ENCODE results near the gene TANC1. TPM values are rescaled to one million over a fixed set of nuclear protein-coding genes. Genes with fewer than 3 reads are reported as not detected.
A peak's percentile ranks its signal among the peaks of the same experiment; 100 is the strongest.

The TANC1 gene
- total and polyA plus RNA-seq, 9 donors = 14.3 to 25.2 (median 20.1) TPM

DNA sequence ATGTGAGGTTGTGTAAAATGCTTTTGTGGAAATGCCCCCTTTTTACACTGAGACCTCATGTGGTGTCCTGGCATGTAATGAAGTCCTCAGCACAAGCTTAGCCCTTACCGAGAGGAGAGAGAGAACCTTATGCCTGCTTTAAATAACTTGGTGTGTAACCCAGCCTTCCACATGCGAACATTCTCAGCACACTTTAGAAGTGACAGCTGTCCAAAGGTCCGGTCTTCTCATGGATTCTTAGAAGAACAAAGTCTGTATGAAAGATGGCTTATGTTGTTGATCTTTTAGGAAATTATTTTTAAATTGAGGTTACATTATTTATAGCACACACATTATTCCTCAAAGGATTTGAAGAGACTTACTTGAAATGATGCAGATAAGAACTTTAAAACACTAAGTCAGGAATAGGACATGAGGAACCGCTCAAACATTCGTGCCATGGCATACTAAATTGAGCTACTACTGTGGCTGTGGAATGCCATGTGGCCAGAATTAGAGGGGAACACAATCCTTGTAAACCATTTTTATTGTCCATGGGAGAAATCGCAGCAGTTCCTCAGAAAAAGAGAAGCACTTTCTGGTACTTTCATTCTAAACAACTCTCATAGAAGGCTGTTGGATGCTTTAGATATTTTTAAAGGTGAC, 238.4 kb downstream of the TANC1 start:
- Histone ChIP-seq H3K36me3 (ENCODE audit: control insufficient read depth, insufficient read depth, low read length) (peaks cover 15% of the 10 kb centered on the region), H3K4me1 (ENCODE audit: control insufficient read depth, insufficient read depth, low read length) (peaks cover 53% of the 10 kb centered on the region), H3K4me3 (ENCODE audit: low read length) (no peak overlapping the region), H3K9me3 (replicated peaks; ENCODE audit: control insufficient read depth, low read depth, low read length) (no peaks in the 10 kb centered on the region), H3K27me3 (ENCODE audit: control insufficient read depth, insufficient read depth, low read length) (no peaks in the 10 kb centered on the region), H3K27ac (ENCODE audit: low read length) (peak overlapping the region; percentile 81)
- WGBS (ENCODE audit: insufficient coverage) = 94% methylated on average over 2 of the region's 6 CpGs
- peak; percentile 72 for DNase-seq

DNA sequence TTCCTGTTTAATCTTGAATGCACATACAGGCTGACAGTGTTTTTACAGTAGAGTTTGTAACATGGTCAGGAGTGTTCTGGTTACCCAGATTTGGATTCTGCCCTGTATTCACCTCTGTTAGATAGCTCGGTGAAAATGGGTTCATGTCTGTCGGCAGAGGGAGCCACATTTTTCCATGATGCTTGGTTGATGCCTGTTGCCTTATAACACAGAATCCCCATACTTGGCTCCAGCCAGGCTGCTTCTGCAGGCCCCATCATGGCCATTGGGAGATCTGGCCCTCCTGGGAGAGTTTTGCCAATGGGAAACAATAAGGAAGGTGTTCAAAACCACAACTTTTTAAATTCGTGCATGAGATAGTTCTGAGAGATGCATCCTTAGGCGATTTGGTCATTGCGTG, 240.0 kb downstream of the TANC1 start:
- Histone ChIP-seq H3K9me3 (replicated peaks; ENCODE audit: control insufficient read depth, low read depth, low read length) (no peaks in the 10 kb centered on the region), H3K4me1 (ENCODE audit: control insufficient read depth, insufficient read depth, low read length) (peaks cover 41% of the 10 kb centered on the region), H3K4me3 (ENCODE audit: low read length) (no peak overlapping the region), H3K36me3 (ENCODE audit: control insufficient read depth, insufficient read depth, low read length) (peaks cover 18% of the 10 kb centered on the region), H3K27me3 (ENCODE audit: control insufficient read depth, insufficient read depth, low read length) (no peaks in the 10 kb centered on the region), H3K27ac (ENCODE audit: low read length) (no peak overlapping the region)
- DNase-seq = no peak
- 82% methylated on average over 2 of the region's 5 CpGs for WGBS (ENCODE audit: insufficient coverage)

DNA sequence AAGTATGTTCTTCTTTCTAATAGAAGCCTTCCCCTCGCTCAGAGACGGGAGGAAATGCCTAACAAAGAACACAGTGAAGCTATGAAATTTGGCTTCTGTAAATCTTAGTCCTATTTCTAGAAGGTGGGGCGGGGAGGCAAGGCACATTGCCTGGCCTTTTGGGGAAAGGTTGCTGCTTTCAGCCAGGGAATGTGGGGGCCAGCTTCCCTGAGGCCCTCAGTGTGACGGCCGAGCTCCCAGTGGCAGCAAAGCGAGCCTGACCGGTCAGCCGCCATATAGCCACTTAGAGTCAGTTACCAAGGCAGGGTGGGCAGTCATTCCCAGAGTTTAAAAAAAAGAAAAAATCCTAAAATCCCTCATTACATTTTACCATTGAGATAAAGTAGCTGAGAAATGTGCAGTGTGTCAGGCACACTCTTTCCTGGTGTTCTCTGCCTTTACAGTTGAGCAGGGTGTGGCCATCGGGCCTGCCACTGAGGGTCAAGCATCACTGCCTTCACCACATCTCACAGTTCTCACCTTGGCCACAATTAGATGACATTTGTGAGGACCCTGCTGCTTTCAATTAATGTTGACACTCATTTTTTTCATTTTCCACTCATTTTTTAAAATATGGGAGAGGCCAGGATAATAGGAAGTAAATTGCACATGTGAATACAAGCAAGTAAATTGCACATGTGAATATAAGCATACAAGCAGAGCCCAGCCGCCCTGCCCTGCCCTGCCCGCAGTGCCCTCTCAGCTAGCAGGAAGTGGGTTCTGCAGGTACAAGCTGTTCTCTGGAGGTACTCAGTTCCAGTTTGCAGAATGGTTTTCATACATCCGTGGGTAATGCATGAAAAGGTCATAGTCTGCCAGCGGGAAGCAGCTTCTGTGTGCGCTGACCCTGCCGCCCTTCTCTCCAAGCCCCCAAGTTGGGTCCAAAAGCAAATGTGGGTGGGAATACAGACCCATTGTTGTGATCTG, 241.2 kb downstream of the TANC1 start:
- no peak for DNase-seq
- H3K9me3 ChIP-seq (replicated peaks; ENCODE audit: control insufficient read depth, low read depth, low read length) = no peaks in the 10 kb centered on the region
- H3K27ac ChIP-seq (ENCODE audit: low read length) = peak overlapping the region; percentile 10
- H3K4me3 ChIP-seq (ENCODE audit: low read length) = no peak overlapping the region
- no peaks in the 10 kb centered on the region for H3K27me3 ChIP-seq (ENCODE audit: control insufficient read depth, insufficient read depth, low read length)
- peaks cover 20% of the 10 kb centered on the region for H3K36me3 ChIP-seq (ENCODE audit: control insufficient read depth, insufficient read depth, low read length)
- H3K4me1 ChIP-seq (ENCODE audit: control insufficient read depth, insufficient read depth, low read length) = peaks cover 38% of the 10 kb centered on the region
- 69% methylated on average over 7 of the region's 15 CpGs for WGBS (ENCODE audit: insufficient coverage)

DNA sequence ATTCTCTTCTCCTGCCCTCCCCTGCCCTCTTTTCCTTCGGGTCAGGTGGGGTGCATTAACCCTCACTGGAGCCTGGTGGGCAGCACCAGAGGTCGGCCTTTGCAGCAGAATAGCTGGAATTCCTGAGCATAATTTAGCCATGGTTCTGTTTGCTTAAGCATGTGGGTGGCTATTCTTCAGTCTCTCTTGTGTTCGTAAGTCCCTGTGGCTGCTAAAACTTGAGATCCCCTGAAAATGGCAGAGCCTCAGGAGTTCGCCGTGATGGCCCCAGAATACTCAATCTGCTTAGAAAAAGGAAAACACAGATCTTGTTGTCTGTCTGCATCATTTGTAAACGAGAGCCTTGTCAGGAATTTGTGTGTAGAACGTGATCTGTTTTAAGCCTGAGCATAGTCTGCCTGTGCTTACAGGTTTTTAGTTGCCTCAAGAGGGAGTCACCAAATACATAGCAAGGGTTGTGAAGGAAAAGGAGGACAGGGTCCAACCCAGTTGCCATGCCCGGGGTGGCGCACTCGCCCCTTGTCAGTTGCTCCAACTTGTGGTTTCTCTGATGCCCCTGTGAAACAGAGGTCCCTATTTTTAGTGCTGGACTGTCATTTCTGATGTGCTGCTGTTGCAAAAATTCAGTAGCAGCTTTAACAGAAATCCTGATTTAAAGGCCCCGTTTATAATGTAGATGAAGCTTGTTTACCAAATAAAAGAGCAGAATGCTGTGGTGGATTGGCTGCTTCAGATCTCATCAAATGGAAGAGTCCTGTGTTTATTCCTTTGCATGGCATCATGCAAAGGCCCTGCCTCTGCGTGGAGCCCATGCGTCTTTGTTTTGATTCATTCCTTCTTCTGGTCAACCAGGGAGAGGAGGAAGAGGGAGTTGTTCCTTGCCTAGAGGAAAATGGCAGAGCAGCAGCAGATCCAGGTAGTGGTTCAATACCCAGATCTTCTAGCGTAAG, 243.3 kb downstream of the TANC1 start:
- Histone ChIP-seq H3K4me3 (ENCODE audit: low read length) (no peak overlapping the region), H3K27me3 (ENCODE audit: control insufficient read depth, insufficient read depth, low read length) (no peaks in the 10 kb centered on the region), H3K9me3 (replicated peaks; ENCODE audit: control insufficient read depth, low read depth, low read length) (no peaks in the 10 kb centered on the region), H3K4me1 (ENCODE audit: control insufficient read depth, insufficient read depth, low read length) (peaks cover 23% of the 10 kb centered on the region), H3K27ac (ENCODE audit: low read length) (peak overlapping the region; percentile 9), H3K36me3 (ENCODE audit: control insufficient read depth, insufficient read depth, low read length) (peaks cover 23% of the 10 kb centered on the region)
- no peak for DNase-seq
- 56% methylated on average over 10 of the region's 14 CpGs for WGBS (ENCODE audit: insufficient coverage)

DNA sequence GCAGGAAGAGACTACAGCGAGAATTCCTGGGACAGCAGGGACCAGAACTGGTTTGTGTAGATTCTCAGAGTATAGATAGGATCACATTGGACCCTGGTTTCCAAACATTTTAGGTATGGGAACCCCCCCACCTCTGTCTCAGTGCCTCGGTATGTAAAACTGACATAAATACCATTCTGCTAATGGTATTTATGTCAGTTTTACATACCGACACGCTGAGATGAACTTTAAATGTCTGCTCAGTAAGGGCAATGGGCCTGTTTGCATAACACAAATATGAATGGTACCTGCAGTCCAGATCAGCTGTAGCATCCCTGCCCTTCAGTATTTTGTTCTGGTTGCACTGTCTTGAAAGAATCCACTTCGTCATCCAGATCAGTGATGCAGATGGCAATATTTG, 244.9 kb downstream of the TANC1 start:
- no CpG with 5 or more reads among the region's 5 CpGs for WGBS (ENCODE audit: insufficient coverage)
- Histone ChIP-seq H3K4me1 (ENCODE audit: control insufficient read depth, insufficient read depth, low read length) (peaks cover 22% of the 10 kb centered on the region), H3K36me3 (ENCODE audit: control insufficient read depth, insufficient read depth, low read length) (peaks cover 36% of the 10 kb centered on the region), H3K4me3 (ENCODE audit: low read length) (no peak overlapping the region), H3K27ac (ENCODE audit: low read length) (no peak overlapping the region), H3K9me3 (replicated peaks; ENCODE audit: control insufficient read depth, low read depth, low read length) (peaks cover 4% of the 10 kb centered on the region), H3K27me3 (ENCODE audit: control insufficient read depth, insufficient read depth, low read length) (no peaks in the 10 kb centered on the region)
- DNase-seq = no peak

DNA sequence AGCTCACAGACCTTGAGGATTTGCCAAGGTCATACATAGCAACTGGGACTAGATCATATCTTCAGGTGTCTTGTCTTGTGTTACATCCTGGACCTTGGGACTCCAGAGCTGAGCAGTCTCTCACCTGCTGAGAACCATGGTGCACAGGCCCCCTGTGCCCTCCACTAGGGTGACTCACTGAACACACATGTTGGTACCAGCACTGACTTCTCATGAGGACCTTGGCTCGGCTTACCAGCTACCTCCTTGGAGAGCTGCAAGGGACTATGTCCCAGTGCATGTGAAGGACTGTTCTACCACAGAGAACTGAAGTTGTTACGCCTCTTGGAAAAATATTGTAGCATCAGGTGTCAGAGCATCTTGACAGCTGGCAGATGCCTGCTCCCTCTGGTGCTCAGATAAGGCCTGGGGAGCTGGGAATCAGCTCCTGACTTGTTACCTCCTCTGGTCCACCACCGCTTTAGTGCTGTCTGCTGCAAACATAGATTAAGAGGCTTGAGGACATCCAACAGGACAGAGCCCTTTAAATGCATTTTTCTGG, 246.0 kb downstream of the TANC1 start:
- no peak for DNase-seq
- H3K9me3 ChIP-seq (replicated peaks; ENCODE audit: control insufficient read depth, low read depth, low read length) = peaks cover 4% of the 10 kb centered on the region

DNA sequence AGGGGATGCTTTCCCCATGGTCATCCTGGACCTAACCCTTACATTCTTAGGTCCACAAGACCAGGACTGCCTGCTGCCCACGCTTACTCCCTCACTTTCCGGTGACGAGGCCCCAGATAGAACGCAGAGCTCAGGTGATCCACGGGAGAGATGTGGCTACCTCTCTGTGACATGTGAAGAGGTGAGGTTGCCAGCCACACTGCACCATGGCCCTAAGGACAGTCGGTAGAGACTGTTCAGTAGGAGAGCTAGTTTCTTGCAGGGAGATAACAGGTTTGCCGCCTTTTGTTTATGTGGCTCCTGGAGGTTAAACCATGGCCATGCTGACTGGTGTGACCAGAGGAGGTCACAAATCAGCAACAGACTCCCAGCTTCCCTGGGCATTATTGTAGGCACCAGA, 246.7 kb downstream of the TANC1 start:
- Histone ChIP-seq H3K4me3 (ENCODE audit: low read length) (no peak overlapping the region), H3K9me3 (replicated peaks; ENCODE audit: control insufficient read depth, low read depth, low read length) (peaks cover 4% of the 10 kb centered on the region), H3K36me3 (ENCODE audit: control insufficient read depth, insufficient read depth, low read length) (peaks cover 46% of the 10 kb centered on the region), H3K27me3 (ENCODE audit: control insufficient read depth, insufficient read depth, low read length) (no peaks in the 10 kb centered on the region), H3K4me1 (ENCODE audit: control insufficient read depth, insufficient read depth, low read length) (peaks cover 18% of the 10 kb centered on the region), H3K27ac (ENCODE audit: low read length) (no peak overlapping the region)
- 98% methylated on average over 6 of the region's 7 CpGs for WGBS (ENCODE audit: insufficient coverage)
- DNase-seq = no peak

More for the DNA sequence above, 246.0 kb downstream of the TANC1 start:
- WGBS (ENCODE audit: insufficient coverage) = 90% methylated on average over 3 of the region's 3 CpGs
- Histone ChIP-seq H3K4me3 (ENCODE audit: low read length) (no peak overlapping the region), H3K27ac (ENCODE audit: low read length) (no peak overlapping the region), H3K27me3 (ENCODE audit: control insufficient read depth, insufficient read depth, low read length) (no peaks in the 10 kb centered on the region), H3K36me3 (ENCODE audit: control insufficient read depth, insufficient read depth, low read length) (peaks cover 42% of the 10 kb centered on the region), H3K4me1 (ENCODE audit: control insufficient read depth, insufficient read depth, low read length) (peaks cover 18% of the 10 kb centered on the region)

DNA sequence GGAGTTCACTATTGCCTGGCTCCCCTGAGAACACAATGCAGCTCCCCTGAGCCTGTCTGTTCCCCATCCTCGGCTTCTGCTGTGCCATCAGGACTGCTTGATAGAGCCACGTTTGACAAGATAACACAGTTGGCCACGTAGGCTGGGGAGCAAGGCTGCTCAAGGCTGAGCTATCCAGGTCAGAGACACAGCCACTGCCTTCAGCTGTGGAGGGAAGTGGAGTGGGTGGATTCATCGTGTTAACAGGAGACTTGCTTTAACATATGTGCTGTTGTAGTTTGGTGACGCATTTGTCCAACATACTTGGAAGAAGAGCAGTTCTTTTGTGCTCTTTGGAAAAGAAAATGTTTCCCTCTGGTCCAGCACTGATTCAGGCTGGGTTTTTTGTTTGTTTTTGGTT, 249.2 kb downstream of the TANC1 start:
- no peak overlapping the region for H3K4me3 ChIP-seq (ENCODE audit: low read length)
- H3K36me3 ChIP-seq (ENCODE audit: control insufficient read depth, insufficient read depth, low read length) = peaks cover 46% of the 10 kb centered on the region
- no peaks in the 10 kb centered on the region for H3K27me3 ChIP-seq (ENCODE audit: control insufficient read depth, insufficient read depth, low read length)
- no peak overlapping the region for H3K27ac ChIP-seq (ENCODE audit: low read length)
- DNase-seq = peak; percentile 76
- WGBS (ENCODE audit: insufficient coverage) = 61% methylated on average over 4 of the region's 5 CpGs
- peaks cover 4% of the 10 kb centered on the region for H3K9me3 ChIP-seq (replicated peaks; ENCODE audit: control insufficient read depth, low read depth, low read length)
- H3K4me1 ChIP-seq (ENCODE audit: control insufficient read depth, insufficient read depth, low read length) = peaks cover 9% of the 10 kb centered on the region

DNA sequence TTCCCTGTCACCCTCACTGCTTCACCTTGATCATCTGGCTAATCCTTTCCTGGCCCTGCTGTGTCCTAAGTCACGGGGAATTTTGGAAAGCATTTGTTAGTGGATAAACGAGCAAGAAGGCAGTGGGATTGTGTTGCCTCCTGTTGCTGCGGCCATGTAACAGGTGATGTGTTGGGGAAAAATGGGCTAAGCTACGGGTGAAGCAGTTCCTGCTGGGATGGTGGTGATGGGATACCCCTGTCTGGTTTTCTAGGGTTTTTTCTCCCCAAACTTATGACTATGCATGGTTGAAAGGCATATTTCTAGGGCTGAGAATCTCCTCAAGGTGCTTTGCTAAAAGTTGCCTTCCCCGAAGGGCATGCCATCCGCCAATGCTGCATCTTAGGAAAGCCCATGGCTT, 249.9 kb downstream of the TANC1 start:
- WGBS (ENCODE audit: insufficient coverage) = 87% methylated on average over 5 of the region's 6 CpGs
- H3K36me3 ChIP-seq (ENCODE audit: control insufficient read depth, insufficient read depth, low read length) = peaks cover 43% of the 10 kb centered on the region

More for the DNA sequence above, 249.9 kb downstream of the TANC1 start:
- H3K4me3 ChIP-seq (ENCODE audit: low read length) = no peak overlapping the region
- H3K4me1 ChIP-seq (ENCODE audit: control insufficient read depth, insufficient read depth, low read length) = peaks cover 9% of the 10 kb centered on the region
- H3K27ac ChIP-seq (ENCODE audit: low read length) = no peak overlapping the region
- no peak for DNase-seq
- peaks cover 4% of the 10 kb centered on the region for H3K9me3 ChIP-seq (replicated peaks; ENCODE audit: control insufficient read depth, low read depth, low read length)
- H3K27me3 ChIP-seq (ENCODE audit: control insufficient read depth, insufficient read depth, low read length) = no peaks in the 10 kb centered on the region

Data from muscle of leg (tissue), 11 donors.